BLaER1 (cell line): ENCODE results near the gene PSMD11.

ENCODE experiments used
- H3K27ac ChIP-seq: shearing (Covaris generic); formaldehyde crosslinking; 2 replicates; pipeline ENCODE4 v1.8.1; 2022
- H3K27me3 ChIP-seq: shearing (Covaris generic); formaldehyde crosslinking; 2 replicates; pipeline ENCODE4 v1.8.1; 2022
- H3K36me3 ChIP-seq: shearing (Covaris generic); formaldehyde crosslinking; 2 replicates; pipeline ENCODE4 v1.8.1; 2022
- H3K4me1 ChIP-seq: shearing (Covaris generic); formaldehyde crosslinking; 2 replicates; pipeline ENCODE4 v1.8.1; 2022
- H3K4me2 ChIP-seq: shearing (Covaris generic); formaldehyde crosslinking; 2 replicates; pipeline ENCODE4 v1.8.1; 2022
- H3K4me3 ChIP-seq: shearing (Covaris generic); formaldehyde crosslinking; 2 replicates; pipeline ENCODE4 v1.8.1; 2022
- H3K9ac ChIP-seq: shearing (Covaris generic); formaldehyde crosslinking; 2 replicates; pipeline ENCODE4 v1.8.1; 2022
- H3K9me3 ChIP-seq: shearing (Covaris generic); formaldehyde crosslinking; 2 replicates; pipeline ENCODE4 v1.8.1; 2022
- H4K20me1 ChIP-seq: shearing (Covaris generic); formaldehyde crosslinking; 2 replicates; pipeline ENCODE4 v1.8.1; 2022
- Cebpa-rat ChIP-seq: shearing (Covaris generic); IDR thresholded peaks from 2 replicates; pipeline ENCODE4 v1.8.1; 2022

The PSMD11 gene

GRCh38 chr17:32482568-32483320 lies 38.4 kb downstream of the PSMD11 start:
- Histone ChIP-seq H3K4me3 (no peak overlapping the region), H3K4me1 (peaks cover 20% of the 10 kb centered on the region), H3K27me3 (no peaks in the 10 kb centered on the region), H4K20me1 (peaks cover 4% of the 10 kb centered on the region), H3K9ac (no peak overlapping the region), H3K36me3 (peaks cover 54% of the 10 kb centered on the region), H3K27ac (no peak overlapping the region), H3K9me3 (no peaks in the 10 kb centered on the region), H3K4me2 (no peak overlapping the region)
- TF ChIP-seq Cebpa-rat, result no peak

GRCh38 chr17:32483451-32484019 lies 39.2 kb downstream of the PSMD11 start:
- Histone ChIP-seq H3K4me2 (peak overlapping the region; percentile 22; the same call in 1 of the 2 replicates), H4K20me1 (peaks cover 12% of the 10 kb centered on the region), H3K9me3 (no peaks in the 10 kb centered on the region), H3K4me1 (peaks cover 28% of the 10 kb centered on the region), H3K4me3 (no peak overlapping the region), H3K27me3 (no peaks in the 10 kb centered on the region), H3K27ac (peak overlapping the region; percentile 48), H3K9ac (peak overlapping the region; percentile 32; the same call in 1 of the 2 replicates), H3K36me3 (peaks cover 54% of the 10 kb centered on the region)
- TF ChIP-seq Cebpa-rat, result no peak

- 0 out of 2 replicates have a peak overlapping the region, but pooled peaks have one; percentile 22 for H3K4me2 ChIP-seq
- H3K27ac ChIP-seq, result peak overlapping the region; percentile 48
- H3K9me3 ChIP-seq, result no peaks in the 10 kb centered on the region
- peaks cover 33% of the 10 kb centered on the region for H3K4me1 ChIP-seq
- H4K20me1 ChIP-seq, result peaks cover 17% of the 10 kb centered on the region
- peaks cover 54% of the 10 kb centered on the region for H3K36me3 ChIP-seq
- peak overlapping the region; percentile 32; the same call in 1 of the 2 replicates for H3K9ac ChIP-seq
- no peak for TF ChIP-seq Cebpa-rat
- no peak overlapping the region for H3K4me3 ChIP-seq
- H3K27me3 ChIP-seq, result no peaks in the 10 kb centered on the region
Observed at GRCh38 chr17:32484041-32484461, 39.7 kb downstream of the PSMD11 start.

DNA sequence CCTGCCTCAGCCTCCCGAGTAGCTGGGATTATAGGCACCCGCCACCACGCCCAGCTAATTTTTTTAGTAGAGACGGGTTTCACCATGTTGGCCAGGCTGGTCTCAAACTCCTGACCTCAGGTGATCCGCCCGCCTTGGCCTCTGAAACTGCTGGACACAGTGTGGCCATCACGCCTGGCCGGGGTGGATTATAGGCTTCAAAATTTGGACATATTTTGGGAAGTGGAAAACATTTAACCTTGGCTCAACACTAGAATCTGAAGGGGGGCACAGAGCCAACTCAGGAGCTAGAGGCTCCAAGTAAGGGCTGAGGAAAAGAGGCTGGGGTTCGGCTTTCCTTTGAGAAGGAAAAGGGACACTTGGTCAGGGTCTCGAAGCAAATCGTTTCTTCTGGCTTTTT lies 40.3 kb downstream of the PSMD11 start:
- H3K9me3 ChIP-seq, result no peaks in the 10 kb centered on the region
- H3K4me3 ChIP-seq, result no peak overlapping the region
- H3K4me2 ChIP-seq, result no peak overlapping the region
- H3K27ac ChIP-seq, result no peak overlapping the region; the same call in 1 of the 2 replicates
- no peak overlapping the region for H3K9ac ChIP-seq
- no peaks in the 10 kb centered on the region for H3K27me3 ChIP-seq
- H3K36me3 ChIP-seq, result peaks cover 54% of the 10 kb centered on the region
- peaks cover 23% of the 10 kb centered on the region for H4K20me1 ChIP-seq
- TF ChIP-seq Cebpa-rat, result no peak
- H3K4me1 ChIP-seq, result peaks cover 38% of the 10 kb centered on the region

DNA sequence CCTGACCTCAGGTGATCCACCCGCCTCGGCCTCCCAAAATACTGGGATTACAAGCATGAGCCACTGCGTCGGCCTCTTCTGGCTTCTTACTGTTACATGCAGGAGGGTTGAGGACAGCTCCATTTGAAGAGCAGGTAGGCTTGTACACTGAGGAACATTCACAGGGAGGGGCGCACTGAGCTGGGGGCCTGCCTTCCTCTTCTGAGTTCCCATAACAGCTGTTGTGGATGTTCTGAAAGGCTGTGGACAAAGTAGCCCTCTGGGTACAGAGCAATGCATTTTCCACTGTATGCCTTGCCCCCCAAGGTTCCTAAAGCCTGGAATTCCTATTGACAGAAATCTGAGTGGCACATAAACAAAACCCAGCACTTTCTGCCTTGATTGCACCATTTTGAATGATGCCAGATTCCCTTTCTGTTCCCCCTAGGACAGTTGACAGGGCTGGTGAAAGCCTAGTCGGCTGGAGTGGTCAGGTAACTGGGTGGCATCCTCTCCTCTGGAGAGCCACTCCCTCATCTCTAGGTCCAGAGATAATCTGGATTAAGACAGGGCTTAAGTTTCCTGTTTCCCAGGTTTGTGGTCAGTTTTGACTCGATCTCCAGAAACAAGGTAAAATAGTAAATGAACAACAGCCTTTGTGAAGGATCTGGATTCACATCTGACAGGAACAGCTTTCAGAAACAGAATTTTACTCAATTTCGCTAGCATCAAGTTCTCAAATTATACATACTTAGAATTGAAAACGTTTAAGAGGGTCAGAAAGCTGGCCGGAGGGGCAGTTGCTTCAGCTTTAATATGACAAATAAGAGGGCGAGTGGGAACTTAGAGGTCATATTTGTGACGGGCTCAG lies 41.2 kb downstream of the PSMD11 start:
- peaks cover 54% of the 10 kb centered on the region for H3K36me3 ChIP-seq

DNA sequence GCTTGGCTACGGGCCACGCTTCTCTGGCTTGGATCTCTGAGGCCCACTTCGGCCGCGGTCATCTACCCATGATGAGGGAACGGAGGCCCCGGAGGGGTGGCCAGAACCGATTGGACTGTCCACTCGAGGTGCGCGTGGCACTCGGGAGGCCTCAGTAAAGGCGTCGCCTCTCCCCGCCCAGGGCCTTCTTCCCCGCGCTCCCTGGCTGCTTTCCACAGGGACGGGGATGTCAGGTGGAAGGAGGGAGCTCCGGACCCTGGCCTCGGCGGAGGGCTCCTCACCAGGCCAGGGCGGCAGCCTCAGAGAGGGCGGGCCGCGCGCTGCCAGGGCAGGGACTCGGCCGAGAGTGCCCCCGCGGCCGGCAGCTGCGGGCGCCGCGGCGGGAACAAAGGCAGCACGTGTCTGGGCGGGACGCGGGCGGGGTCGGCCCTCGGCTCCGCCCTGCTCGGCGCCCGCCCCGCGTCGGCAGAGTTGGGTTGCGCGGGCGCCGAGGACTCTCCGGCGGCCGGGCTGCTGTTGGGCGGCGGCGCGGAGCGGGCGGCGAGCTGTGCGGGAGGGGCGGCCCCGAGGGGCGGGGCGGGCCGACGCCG lies 41.9 kb downstream of the PSMD11 start:
- Histone ChIP-seq H3K4me3 (peak overlapping the region; percentile 88), H3K4me1 (peaks cover 54% of the 10 kb centered on the region), H3K27ac (peak overlapping the region; percentile 91), H4K20me1 (peaks cover 39% of the 10 kb centered on the region), H3K36me3 (peaks cover 48% of the 10 kb centered on the region), H3K27me3 (no peaks in the 10 kb centered on the region), H3K4me2 (peak overlapping the region; percentile 82), H3K9ac (peak overlapping the region; percentile 92), H3K9me3 (no peaks in the 10 kb centered on the region)
- TF ChIP-seq Cebpa-rat, result no peak

More for the DNA sequence above, 41.2 kb downstream of the PSMD11 start:
- Histone ChIP-seq H3K27ac (peak overlapping the region; percentile 91), H3K9me3 (no peaks in the 10 kb centered on the region), H4K20me1 (peaks cover 32% of the 10 kb centered on the region), H3K9ac (peak overlapping the region; percentile 92; the same call in 1 of the 2 replicates), H3K4me2 (peak overlapping the region; percentile 82), H3K4me3 (peak overlapping the region; percentile 88), H3K4me1 (peaks cover 47% of the 10 kb centered on the region), H3K27me3 (no peaks in the 10 kb centered on the region)
- TF ChIP-seq Cebpa-rat, result no peak

DNA sequence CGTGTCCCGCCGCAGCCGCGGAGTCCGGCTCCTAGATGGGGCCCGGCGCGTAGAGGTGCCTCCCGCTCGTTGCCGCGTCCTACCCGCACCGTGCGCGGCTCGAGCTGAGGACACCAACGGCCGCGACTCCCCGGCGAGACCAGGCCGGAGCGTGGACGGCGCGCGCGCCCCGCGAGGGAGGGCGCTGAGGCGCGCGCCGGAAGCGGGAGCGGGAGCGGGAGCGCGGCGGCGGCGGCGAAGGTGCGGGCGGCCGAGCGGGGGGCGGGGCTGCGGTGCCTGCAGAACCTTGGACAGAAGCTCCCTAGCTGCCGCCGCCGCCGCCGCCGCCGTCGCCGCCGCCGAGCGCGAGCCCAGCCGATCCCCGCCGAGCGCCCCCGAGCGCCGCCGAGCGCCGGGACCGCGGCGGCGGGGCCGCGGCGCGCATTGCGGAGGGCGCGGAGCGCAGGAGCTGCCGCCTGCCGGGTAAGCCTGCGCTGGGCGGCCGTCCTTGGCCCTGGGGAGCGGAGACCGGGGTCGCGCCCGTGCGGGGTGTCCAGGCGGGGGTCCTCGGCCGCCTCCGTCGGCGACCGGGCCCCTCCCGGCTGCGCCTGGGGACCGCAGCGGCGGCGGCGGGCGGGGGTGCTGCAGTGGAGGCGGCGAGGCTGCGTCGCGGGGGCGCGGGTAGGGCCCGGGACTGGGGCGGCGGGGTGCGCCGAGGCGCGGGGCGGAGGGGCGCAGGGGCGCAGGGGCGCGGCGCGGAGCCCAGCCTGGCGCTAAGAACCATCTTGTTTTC lies 42.6 kb downstream of the PSMD11 start, which contains the start of gene CDK5R1:
CDK5R1 (plus strand) TSS at position 293 of the 772 bp plus-strand sequence. CDS start 628 bp downstream, outside the sequence.
- H3K9me3 ChIP-seq, result no peaks in the 10 kb centered on the region
- peaks cover 46% of the 10 kb centered on the region for H3K36me3 ChIP-seq
- H3K27ac ChIP-seq, result peak within 1 kb of the TSS; percentile 91

GRCh38 chr17:32487473-32488176 lies 43.3 kb downstream of the PSMD11 start:
- Histone ChIP-seq H3K4me3 (peak overlapping the region; percentile 88), H3K36me3 (peaks cover 39% of the 10 kb centered on the region), H3K9ac (peak overlapping the region; percentile 92), H3K4me1 (peaks cover 68% of the 10 kb centered on the region), H3K27ac (peak overlapping the region; percentile 91), H4K20me1 (peaks cover 45% of the 10 kb centered on the region), H3K9me3 (no peaks in the 10 kb centered on the region), H3K4me2 (peak overlapping the region; percentile 82), H3K27me3 (no peaks in the 10 kb centered on the region)
- no peak for TF ChIP-seq Cebpa-rat

More for the DNA sequence above, 42.6 kb downstream of the PSMD11 start, which contains the start of gene CDK5R1:
- Histone ChIP-seq H4K20me1 (peaks cover 45% of the 10 kb centered on the region), H3K27me3 (no peaks in the 10 kb centered on the region), H3K4me3 (peak within 1 kb of the TSS; percentile 88), H3K4me2 (peak within 1 kb of the TSS; percentile 82), H3K4me1 (peaks cover 61% of the 10 kb centered on the region), H3K9ac (peak within 1 kb of the TSS; percentile 92)
- TF ChIP-seq Cebpa-rat, result no peak
